Esophagus squamous epithelium (tissue), 4 donors: ENCODE results near the gene SOD1.

ENCODE experiments used
- CTCF ChIP-seq, 6 experiments: fragments of 450-650 bp in 4 of 6; fragments of 200-600 bp in 2 of 6; sonication (generic) in 2 of 6; IDR thresholded peaks; one replicate each; pipeline ENCODE4 v1.5.1; 2016 to 2019; ENCODE audit warnings: antibody characterized with exemption in 6 of 6, mild to moderate bottlenecking in 4 of 6, moderate library complexity in 4 of 6
- POLR2A ChIP-seq, 4 donors: fragments of 450-650 bp; IDR thresholded peaks; one replicate each; pipeline ENCODE4 v1.6.1; 2017; ENCODE audit warnings: antibody characterized with exemption in 4 of 4, mild to moderate bottlenecking in 4 of 4, moderate library complexity in 3 of 4

GRCh38 chr21:31667132-31667531, 7.6 kb downstream of the SOD1 start:
- TF ChIP-seq CTCF (IDR thresholded peaks at IDR 0.05), result no peak
- TF ChIP-seq POLR2A (IDR thresholded peaks at IDR 0.05), result no peak
